ENCODE measurements around the gene AFF2. TPM values are rescaled to one million over a fixed set of nuclear protein-coding genes. Genes with fewer than 3 reads are reported as not detected.

Gene AFF2
- total RNA-seq, 2 experiments from 2014 or later = 0.13 to 0.40 TPM

DNA sequence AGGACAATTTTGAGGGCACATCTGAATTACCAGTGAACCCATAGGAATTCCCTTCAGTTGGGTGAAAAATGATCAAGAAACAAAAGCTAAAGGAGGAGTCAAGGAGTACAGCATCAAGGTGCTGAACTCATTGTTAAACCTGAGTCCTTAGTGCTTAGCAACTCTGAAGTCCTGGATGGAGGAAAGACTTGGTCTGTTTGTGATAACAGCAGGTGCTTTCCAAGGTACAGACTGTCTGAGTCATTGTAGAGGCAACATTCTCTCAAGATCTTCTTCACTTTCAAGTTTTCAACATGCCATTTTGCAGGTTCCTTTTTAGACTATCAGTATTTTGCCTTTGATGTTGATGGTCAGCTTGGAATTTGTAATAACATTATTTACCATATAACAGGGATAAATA, 293.9 kb downstream of the AFF2 start:
- POLR2A ChIA-PET = no interaction called here
- Mint-ChIP-seq H3K4me1 (ENCODE audit: low read depth) (no peaks in the 10 kb centered on the region), H3K36me3 (ENCODE audit: low read depth) (no peaks in the 10 kb centered on the region), H3K27me3 (ENCODE audit: low read depth) (no peaks in the 10 kb centered on the region), H3K9me3 (ENCODE audit: insufficient read depth) (no peaks in the 10 kb centered on the region), H3K27ac (no peak overlapping the region), H3K4me3 (no peak overlapping the region)
- CTCF ChIA-PET = no interaction called here
- ATAC-seq (no peak), DNase-seq (no peak)

DNA sequence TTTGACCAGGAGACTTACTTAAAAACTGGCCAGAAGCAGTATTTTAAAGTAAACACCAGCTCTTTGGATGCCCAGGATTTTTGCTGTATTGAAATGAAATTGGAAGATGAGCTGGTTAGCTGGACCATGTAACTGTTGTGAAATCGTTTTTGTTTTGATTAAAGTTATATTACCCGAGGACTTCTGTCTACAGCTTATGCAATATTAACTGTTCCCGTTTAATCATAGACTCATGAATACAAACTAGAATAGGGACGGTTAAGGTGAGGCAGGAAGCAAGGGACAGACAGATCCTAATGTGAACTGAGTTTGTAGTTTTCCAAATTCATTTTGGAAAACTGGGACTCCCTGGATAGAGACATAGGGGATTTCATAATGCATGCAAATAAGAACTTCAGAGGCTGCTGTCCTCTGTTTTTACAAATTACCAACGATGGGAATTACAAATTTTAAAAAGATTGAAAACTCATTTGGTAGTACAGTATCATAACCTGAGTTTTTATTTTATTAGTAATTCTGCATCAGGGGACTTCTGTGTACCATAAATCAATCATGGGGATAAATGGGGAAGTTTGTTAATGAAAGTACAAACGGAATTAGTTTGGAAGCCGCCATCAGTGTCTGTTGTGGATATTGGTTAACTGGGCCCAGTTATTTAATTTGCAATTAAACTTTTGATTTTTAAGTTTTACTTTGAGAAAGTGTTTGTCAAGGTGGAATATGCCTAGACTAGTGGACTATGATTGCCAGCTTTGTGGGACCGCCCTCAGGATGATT, 304.4 kb downstream of the AFF2 start:
- POLR2A ChIA-PET = no interaction called here
- H3K4me3 Mint-ChIP-seq = no peak overlapping the region

DNA sequence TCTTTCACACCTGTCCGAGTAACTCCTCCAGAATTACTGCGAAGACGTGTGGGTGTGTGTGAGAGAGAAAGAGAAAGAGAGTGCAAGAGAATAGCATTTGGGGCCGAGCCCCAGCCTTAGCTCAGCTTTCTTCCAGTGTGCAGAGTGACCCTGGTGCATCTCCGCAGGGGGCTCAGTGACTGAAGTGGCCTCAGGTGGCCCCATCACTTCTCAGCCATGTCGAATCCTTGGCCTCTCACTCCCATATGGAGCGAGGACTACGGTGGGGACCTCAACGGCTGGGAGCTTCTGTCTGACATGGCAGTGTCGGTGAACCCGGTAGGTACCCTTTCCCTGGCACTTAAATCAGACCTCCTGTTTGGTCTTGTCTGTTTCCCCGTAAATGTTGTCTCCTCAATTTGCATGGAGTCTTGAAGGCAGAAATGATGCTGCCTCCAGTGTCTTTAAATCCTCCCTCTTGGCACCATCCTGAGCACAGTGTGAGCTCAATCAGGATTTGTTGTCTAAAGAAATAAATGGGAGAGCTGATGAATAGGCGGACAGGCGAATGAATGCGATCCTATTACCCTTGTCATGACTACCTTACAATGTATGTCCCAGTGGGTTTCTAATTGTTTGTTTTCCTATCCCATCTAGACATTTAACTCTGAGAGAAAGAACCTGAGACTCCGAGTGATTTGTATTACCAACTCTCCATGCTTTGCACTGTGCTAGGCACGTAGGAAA, 305.9 kb downstream of the AFF2 start:
- H3K27me3 Mint-ChIP-seq (ENCODE audit: low read depth) = no peaks in the 10 kb centered on the region
- H3K4me1 Mint-ChIP-seq (ENCODE audit: low read depth) = no peaks in the 10 kb centered on the region
- ChIA-PET POLR2A (no interaction called here), CTCF (no interaction called here)
- no peak overlapping the region for H3K27ac Mint-ChIP-seq
- H3K4me3 Mint-ChIP-seq = no peak overlapping the region
- no peak for DNase-seq
- H3K9me3 Mint-ChIP-seq (ENCODE audit: insufficient read depth) = no peaks in the 10 kb centered on the region
- no peaks in the 10 kb centered on the region for H3K36me3 Mint-ChIP-seq (ENCODE audit: low read depth)
- ATAC-seq = no peak

More for the DNA sequence above, 304.4 kb downstream of the AFF2 start:
- H3K36me3 Mint-ChIP-seq (ENCODE audit: low read depth) = no peaks in the 10 kb centered on the region
- DNase-seq (no peak), ATAC-seq (no peak)
- CTCF ChIA-PET = no interaction called here
- no peaks in the 10 kb centered on the region for H3K9me3 Mint-ChIP-seq (ENCODE audit: insufficient read depth)
- H3K27ac Mint-ChIP-seq = no peak overlapping the region
- H3K4me1 Mint-ChIP-seq (ENCODE audit: low read depth) = no peaks in the 10 kb centered on the region
- H3K27me3 Mint-ChIP-seq (ENCODE audit: low read depth) = no peaks in the 10 kb centered on the region

DNA sequence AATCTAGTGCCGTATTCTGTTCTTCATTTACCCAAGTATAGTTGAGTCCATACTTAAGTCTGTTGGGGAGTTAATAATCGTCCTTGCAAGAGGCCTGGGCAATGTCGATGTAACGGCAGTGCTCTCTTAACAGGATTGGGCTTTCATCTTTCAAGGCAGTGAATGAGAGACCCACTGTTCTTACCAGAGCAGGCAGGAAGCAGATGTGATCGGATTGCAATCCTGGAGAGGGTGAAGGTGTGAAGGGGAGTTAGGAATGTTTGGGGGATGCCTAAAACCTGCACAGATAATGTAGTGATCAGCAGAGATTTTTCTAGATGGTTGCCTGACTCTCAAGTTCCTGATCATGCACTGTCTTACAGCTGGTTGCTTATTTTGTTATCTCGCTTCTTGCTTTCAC, 308.4 kb downstream of the AFF2 start:
- Mint-ChIP-seq H3K4me3 (no peak overlapping the region), H3K27me3 (ENCODE audit: low read depth) (no peaks in the 10 kb centered on the region), H3K36me3 (ENCODE audit: low read depth) (no peaks in the 10 kb centered on the region), H3K9me3 (ENCODE audit: insufficient read depth) (no peaks in the 10 kb centered on the region), H3K4me1 (ENCODE audit: low read depth) (no peaks in the 10 kb centered on the region), H3K27ac (no peak overlapping the region)
- ChIA-PET CTCF (no interaction called here), POLR2A (no interaction called here)
- DNase-seq = no peak
- no peak for ATAC-seq

DNA sequence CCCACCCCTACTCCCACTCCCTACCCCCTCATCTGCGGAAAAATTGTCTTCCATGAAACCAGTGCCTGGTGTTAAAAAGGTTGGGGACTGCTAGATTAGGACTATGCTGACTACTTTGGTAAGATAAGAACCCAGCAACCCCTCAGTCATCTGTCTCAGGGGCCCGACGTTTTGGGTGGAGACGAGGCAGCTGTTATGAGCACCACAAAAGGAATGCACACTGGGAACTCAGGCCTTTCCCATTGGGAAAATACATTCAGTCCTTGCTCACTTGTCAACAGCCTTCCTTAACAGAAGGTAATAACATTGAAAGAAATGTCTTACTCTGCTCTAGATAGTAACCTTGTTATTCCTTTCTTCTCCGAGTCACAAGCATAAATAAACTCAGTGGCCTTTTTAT, 310.8 kb downstream of the AFF2 start:
- ChIA-PET CTCF (no interaction called here), POLR2A (no interaction called here)
- DNase-seq = no peak
- Mint-ChIP-seq H3K9me3 (ENCODE audit: insufficient read depth) (no peaks in the 10 kb centered on the region), H3K36me3 (ENCODE audit: low read depth) (no peaks in the 10 kb centered on the region), H3K4me1 (ENCODE audit: low read depth) (no peaks in the 10 kb centered on the region), H3K27me3 (ENCODE audit: low read depth) (no peaks in the 10 kb centered on the region), H3K4me3 (no peak overlapping the region), H3K27ac (no peak overlapping the region)
- no peak for ATAC-seq

DNA sequence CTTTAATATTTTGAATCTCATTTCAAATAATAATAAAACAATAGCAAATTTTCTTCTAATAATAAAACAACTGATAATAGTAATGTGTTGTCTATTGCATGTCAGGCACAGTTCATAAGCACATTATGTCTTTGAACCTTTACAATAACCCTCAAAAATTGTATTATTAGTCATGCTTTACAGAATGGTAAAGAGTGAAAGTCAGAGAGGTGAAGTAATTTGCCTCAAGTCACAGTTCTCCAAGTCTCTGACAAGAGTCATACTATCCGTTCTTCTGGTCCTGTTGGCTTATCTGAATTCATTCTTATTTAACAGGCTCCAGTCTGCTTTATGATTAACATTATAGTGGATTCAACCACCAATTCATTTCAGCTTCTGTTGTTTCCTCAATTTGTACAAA, 313.0 kb downstream of the AFF2 start:
- H3K9me3 Mint-ChIP-seq (ENCODE audit: insufficient read depth) = no peaks in the 10 kb centered on the region
- no peak overlapping the region for H3K27ac Mint-ChIP-seq
- ChIA-PET CTCF (no interaction called here), POLR2A (interaction anchor here (0.6 kb wide), 1 partner anchor 20 kb away, joined by 3 read pairs; no protein-coding TSS in a partner anchor)
- no peaks in the 10 kb centered on the region for H3K27me3 Mint-ChIP-seq (ENCODE audit: low read depth)
- H3K4me1 Mint-ChIP-seq (ENCODE audit: low read depth) = no peaks in the 10 kb centered on the region
- H3K36me3 Mint-ChIP-seq (ENCODE audit: low read depth) = no peaks in the 10 kb centered on the region
- H3K4me3 Mint-ChIP-seq = no peak overlapping the region
- DNase-seq = no peak
- ATAC-seq = no peak

DNA sequence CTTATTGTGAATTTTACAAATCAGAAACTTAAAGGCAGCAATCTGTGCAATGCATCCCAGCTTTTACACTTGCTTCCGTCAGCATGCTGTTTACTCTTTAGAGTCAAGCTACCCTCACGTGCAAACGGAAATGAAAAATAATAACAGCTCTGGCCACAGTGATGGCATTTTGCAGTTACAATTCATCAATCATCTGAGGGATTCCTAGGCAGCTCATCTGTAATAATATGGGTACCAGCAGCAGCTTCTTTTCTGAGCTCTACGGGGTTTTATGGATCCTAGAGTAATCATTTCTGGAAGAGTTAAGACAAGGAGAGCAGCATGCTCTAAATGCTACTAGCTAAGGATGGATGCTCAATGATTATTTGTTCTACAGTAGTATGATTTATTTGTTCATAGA, 313.6 kb downstream of the AFF2 start:
- ATAC-seq (no peak), DNase-seq (no peak)
- no peaks in the 10 kb centered on the region for H3K27me3 Mint-ChIP-seq (ENCODE audit: low read depth)
- H3K27ac Mint-ChIP-seq = no peak overlapping the region
- no peak overlapping the region for H3K4me3 Mint-ChIP-seq
- ChIA-PET CTCF (no interaction called here), POLR2A (interaction anchor here (0.6 kb wide), 1 partner anchor 21 kb away, joined by 3 read pairs; no protein-coding TSS in a partner anchor)
- H3K4me1 Mint-ChIP-seq (ENCODE audit: low read depth) = no peaks in the 10 kb centered on the region
- no peaks in the 10 kb centered on the region for H3K36me3 Mint-ChIP-seq (ENCODE audit: low read depth)
- H3K9me3 Mint-ChIP-seq (ENCODE audit: insufficient read depth) = no peaks in the 10 kb centered on the region

DNA sequence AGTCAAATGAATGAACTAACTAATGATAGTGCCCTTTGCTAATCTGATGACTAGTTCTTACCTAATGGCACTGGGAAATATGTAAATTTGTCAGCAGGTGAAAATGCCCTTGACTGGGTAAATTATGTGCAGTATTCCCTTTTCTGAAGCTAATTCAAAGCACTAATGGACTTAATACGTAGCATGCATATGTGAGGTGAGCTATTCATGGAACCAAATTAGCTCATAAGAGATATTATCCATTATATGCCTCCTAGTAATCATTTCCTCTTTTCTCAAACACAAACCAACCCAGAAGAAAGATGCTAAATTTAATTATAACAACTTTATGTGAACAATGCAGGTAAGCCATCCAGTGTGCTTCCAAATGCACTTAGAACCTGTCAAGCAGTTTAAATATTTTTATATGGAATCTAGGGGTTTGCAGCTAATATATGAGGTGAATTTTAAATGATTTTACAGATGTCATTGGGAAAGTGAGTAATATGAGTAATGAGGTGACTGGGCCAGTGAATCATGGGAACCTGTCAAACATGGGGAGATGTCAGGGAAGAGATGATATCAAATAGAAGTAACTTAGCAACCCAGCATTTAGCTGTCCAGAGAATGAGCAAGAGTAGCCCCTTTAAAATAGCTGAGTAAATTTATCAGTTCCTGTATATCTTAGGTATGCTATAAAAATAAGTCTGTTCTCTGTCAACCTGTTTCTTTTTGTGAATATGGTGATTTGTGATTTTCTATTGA, 315.0 kb downstream of the AFF2 start:
- ChIA-PET CTCF (no interaction called here), POLR2A (no interaction called here)
- DNase-seq = no peak
- H3K27me3 Mint-ChIP-seq (ENCODE audit: low read depth) = no peaks in the 10 kb centered on the region
- no peak overlapping the region for H3K4me3 Mint-ChIP-seq
- no peak for ATAC-seq
- H3K4me1 Mint-ChIP-seq (ENCODE audit: low read depth) = no peaks in the 10 kb centered on the region
- H3K9me3 Mint-ChIP-seq (ENCODE audit: insufficient read depth) = no peaks in the 10 kb centered on the region
- H3K36me3 Mint-ChIP-seq (ENCODE audit: low read depth) = no peaks in the 10 kb centered on the region
- H3K27ac Mint-ChIP-seq = no peak overlapping the region

DNA sequence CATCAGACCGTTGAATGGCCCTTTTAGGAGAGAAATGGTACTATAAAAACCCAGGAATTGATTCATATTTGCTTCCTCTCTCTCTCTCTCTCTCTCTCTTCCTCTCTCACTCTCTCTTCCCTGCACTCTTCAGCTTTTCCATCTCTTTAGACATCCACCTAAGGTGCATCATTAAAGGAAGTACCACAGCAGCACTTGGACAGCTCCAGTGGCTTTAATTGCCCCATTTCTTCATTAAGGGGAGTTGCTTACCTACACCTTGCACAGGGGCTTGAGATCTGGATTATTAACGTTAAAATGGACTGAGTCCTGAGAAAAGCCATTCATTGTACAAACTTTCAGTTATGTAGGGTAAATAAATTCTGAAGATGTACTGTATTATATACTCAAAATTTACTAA, 323.6 kb downstream of the AFF2 start:
- no peaks in the 10 kb centered on the region for H3K9me3 Mint-ChIP-seq (ENCODE audit: insufficient read depth)
- H3K36me3 Mint-ChIP-seq (ENCODE audit: low read depth) = no peaks in the 10 kb centered on the region
- no peak overlapping the region for H3K27ac Mint-ChIP-seq
- H3K27me3 Mint-ChIP-seq (ENCODE audit: low read depth) = no peaks in the 10 kb centered on the region
- DNase-seq (no peak), ATAC-seq (no peak)
- H3K4me1 Mint-ChIP-seq (ENCODE audit: low read depth) = no peaks in the 10 kb centered on the region
- ChIA-PET POLR2A (no interaction called here), CTCF (no interaction called here)
- H3K4me3 Mint-ChIP-seq = no peak overlapping the region

DNA sequence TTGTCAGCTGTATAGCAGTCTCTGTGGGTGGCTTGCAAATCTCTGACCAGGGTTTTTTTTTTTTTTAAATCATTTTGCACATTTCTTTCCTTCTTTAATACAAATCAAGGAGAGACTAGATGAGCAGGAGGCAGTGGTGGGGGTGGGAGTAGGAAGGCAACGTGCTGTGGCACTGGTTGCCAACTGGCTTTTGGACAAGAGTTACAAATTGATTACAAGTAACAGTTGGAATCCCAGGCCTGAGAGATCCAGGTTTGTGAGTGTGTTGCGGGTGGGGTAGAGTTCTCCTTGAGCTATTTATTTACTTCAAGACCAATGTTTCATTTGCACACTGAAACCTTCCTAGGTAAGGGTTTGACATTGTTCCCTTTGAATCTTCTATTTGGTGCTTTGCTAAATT, 325.3 kb downstream of the AFF2 start:
- Mint-ChIP-seq H3K4me3 (no peak overlapping the region), H3K4me1 (ENCODE audit: low read depth) (no peaks in the 10 kb centered on the region), H3K27ac (no peak overlapping the region), H3K9me3 (ENCODE audit: insufficient read depth) (no peaks in the 10 kb centered on the region), H3K27me3 (ENCODE audit: low read depth) (no peaks in the 10 kb centered on the region), H3K36me3 (ENCODE audit: low read depth) (no peaks in the 10 kb centered on the region)
- CTCF ChIA-PET = no interaction called here
- POLR2A ChIA-PET = no interaction called here
- DNase-seq (no peak), ATAC-seq (no peak)

DNA sequence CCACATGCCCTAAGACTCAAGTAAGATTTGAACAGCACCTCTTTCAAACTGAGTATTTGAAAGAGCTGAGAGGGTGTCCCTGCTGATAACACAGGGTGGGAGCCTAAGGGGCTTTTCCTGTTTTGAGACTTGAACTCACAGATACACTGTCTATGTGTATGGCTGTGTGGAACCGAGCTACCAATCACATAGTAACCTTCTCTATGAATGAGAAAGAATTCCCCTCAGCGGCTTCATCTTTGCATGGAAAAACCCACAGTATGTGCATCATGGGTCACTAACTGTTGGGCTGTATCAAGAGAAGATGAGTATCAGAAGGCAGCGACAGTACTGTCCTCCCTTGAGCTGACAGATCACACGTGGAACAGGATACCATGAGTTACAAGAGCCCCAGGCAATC, 336.3 kb downstream of the AFF2 start:
- Mint-ChIP-seq H3K36me3 (ENCODE audit: low read depth) (no peaks in the 10 kb centered on the region), H3K27me3 (ENCODE audit: low read depth) (no peaks in the 10 kb centered on the region), H3K9me3 (ENCODE audit: insufficient read depth) (no peaks in the 10 kb centered on the region), H3K4me3 (no peak overlapping the region), H3K27ac (no peak overlapping the region), H3K4me1 (ENCODE audit: low read depth) (no peaks in the 10 kb centered on the region)
- no peak for DNase-seq
- ChIA-PET POLR2A (no interaction called here), CTCF (no interaction called here)
- no peak for ATAC-seq

DNA sequence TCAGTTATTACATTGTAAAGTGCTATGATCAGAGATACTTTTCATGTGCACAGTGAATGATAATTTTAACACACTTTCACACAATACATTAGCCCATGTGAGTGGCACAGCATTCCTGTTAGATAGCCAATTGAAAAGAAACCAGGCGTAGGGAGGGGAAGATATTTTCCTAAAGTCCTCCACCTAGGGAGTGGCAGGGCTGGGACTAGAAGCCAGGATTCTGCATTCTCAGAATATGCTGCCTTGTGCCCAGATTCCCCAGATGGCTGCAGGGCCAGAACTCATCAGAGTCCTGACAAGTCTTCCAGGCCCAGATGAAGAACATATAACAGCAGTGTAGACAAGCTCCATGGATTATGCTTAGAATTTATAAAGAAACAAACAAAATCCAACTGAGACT, 350.2 kb downstream of the AFF2 start:
- no peak for ATAC-seq
- no peak for DNase-seq
- no peak overlapping the region for H3K27ac Mint-ChIP-seq
- H3K27me3 Mint-ChIP-seq (ENCODE audit: low read depth) = no peaks in the 10 kb centered on the region
- ChIA-PET POLR2A (no interaction called here), CTCF (no interaction called here)
- H3K9me3 Mint-ChIP-seq (ENCODE audit: insufficient read depth) = no peaks in the 10 kb centered on the region
- H3K4me1 Mint-ChIP-seq (ENCODE audit: low read depth) = no peaks in the 10 kb centered on the region
- H3K36me3 Mint-ChIP-seq (ENCODE audit: low read depth) = no peaks in the 10 kb centered on the region
- H3K4me3 Mint-ChIP-seq = no peak overlapping the region

All from activated CD8-positive, alpha-beta T cell treated with anti-CD3 and anti-CD28 coated beads, Interleukin-2, amount 10 ng/mL, durations not matched to agents 7 days and 5 days (primary cell).